Breast epithelium (tissue), 4 donors: Measurements from ENCODE around the gene LRRIQ4. TPM values are rescaled to one million over a fixed set of nuclear protein-coding genes. Genes with fewer than 3 reads are reported as not detected.
A peak's percentile ranks its signal among the peaks of the same experiment; 100 is the strongest.

ENCODE experiments used
- DNase-seq, 2 donors: peaks; one replicate each; pipeline ENCODE4 v3.0.0-alpha.2; 2019; ENCODE audit warnings: low spot score in 2 of 2
- H3K27ac ChIP-seq, 2 donors: fragments of 200-600 bp; sonication (generic) in 1 of 2; one replicate each; pipeline ENCODE4 v1.5.1; 2016 to 2019; ENCODE audit warnings: mild to moderate bottlenecking in 1 of 2
- H3K27me3 ChIP-seq, 2 donors: fragments of 200-600 bp; sonication (generic) in 1 of 2; one replicate each; pipeline versions ENCODE4 v1.5.1 to v1.6.0; 2017 to 2019; ENCODE audit warnings: control low read depth in 1 of 2, mild to moderate bottlenecking in 1 of 2
- H3K36me3 ChIP-seq: fragments of 200-600 bp; one replicate; pipeline ENCODE4 v1.5.1; 2019
- H3K4me1 ChIP-seq, 2 donors: fragments of 200-600 bp; sonication (generic); one replicate each; pipeline ENCODE4 v1.5.1; 2016 to 2019; ENCODE audit warnings: control low read depth in 1 of 2
- H3K4me3 ChIP-seq, 3 donors: fragments of 200-600 bp; sonication (generic); 1 replicate in 2 of 3; 2 replicates in 1 of 3; pipeline ENCODE4 v1.5.1; 2016 to 2019; ENCODE audit warnings: mild to moderate bottlenecking in 3 of 3, moderate library complexity in 2 of 3
- H3K9me3 ChIP-seq, 2 donors: fragments of 200-600 bp; sonication (generic) in 1 of 2; one replicate each; pipeline ENCODE4 v1.5.1; 2016 to 2019; ENCODE audit warnings: control low read depth in 1 of 2
- CTCF ChIP-seq, 3 donors: fragments of 450-650 bp; IDR thresholded peaks; one replicate each; pipeline ENCODE4 v1.5.1; 2016 to 2017; ENCODE audit warnings: antibody characterized with exemption in 3 of 3, mild to moderate bottlenecking in 3 of 3, moderate library complexity in 3 of 3
- POLR2A ChIP-seq: fragments of 450-650 bp; IDR thresholded peaks from one replicate; pipeline ENCODE4 v1.6.1; 2016; ENCODE audit warnings: antibody characterized with exemption, mild to moderate bottlenecking, moderate library complexity
- POLR2AphosphoS5 ChIP-seq, 3 donors: sonication (generic); formaldehyde crosslinking; IDR thresholded peaks; one replicate each; pipeline ENCODE4 v1.6.1; 2017; ENCODE audit warnings: antibody characterized with exemption in 3 of 3
- intact Hi-C: fragments of 100-400 bp; cut with DNase I; formaldehyde crosslinking; loops from one replicate; pipeline ENCODE4 v1.15.1; 2023; ENCODE audit warnings: low total_unique reads
- total RNA-seq, 3 donors: library from RNA; depleted of rRNA; stranded (reverse); fragments of >200 nt; gene quantifications; one replicate each; pipeline ENCODE4 v1.1.0, GENCODE V29; 2016

LRRIQ4 gene
- total RNA-seq, 3 donors from 2014 or later, result 0.15 TPM; not detected in 2

- H3K4me3 ChIP-seq, result peak overlapping the region; percentile 92 to 100 (median 93)
- TF ChIP-seq CTCF (IDR thresholded peaks at IDR 0.05), result no peak
- peak in 2 of 3 donors; percentile 24 to 35 for TF ChIP-seq POLR2AphosphoS5 (IDR thresholded peaks at IDR 0.05)
- no peak for TF ChIP-seq POLR2A
- H3K4me1 ChIP-seq, result peaks cover 0 to 14% of the 10 kb centered on the region in 2 donors
- no peaks in the 10 kb centered on the region for H3K27me3 ChIP-seq
- no peaks in the 10 kb centered on the region for H3K9me3 ChIP-seq
- peak overlapping the region; percentile 13 to 99 for H3K27ac ChIP-seq
- intact Hi-C loops, result no loop called here
- DNase-seq, result no peak
- no peaks in the 10 kb centered on the region for H3K36me3 ChIP-seq
Observed at GRCh38 chr3:169771497-169772304, 41.0 kb upstream of the LRRIQ4 start.

- Histone ChIP-seq H3K36me3 (no peaks in the 10 kb centered on the region), H3K4me1 (peaks cover 0 to 14% of the 10 kb centered on the region in 2 donors), H3K4me3 (peak overlapping the region; percentile 92 to 100 (median 93)), H3K9me3 (no peaks in the 10 kb centered on the region), H3K27ac (peak overlapping the region; percentile 99 to 100), H3K27me3 (no peaks in the 10 kb centered on the region)
- intact Hi-C loops, result no loop called here
- no peak for TF ChIP-seq POLR2AphosphoS5 (IDR thresholded peaks at IDR 0.05)
- TF ChIP-seq CTCF (IDR thresholded peaks at IDR 0.05), result no peak
- no peak for TF ChIP-seq POLR2A
- DNase-seq, result peak in 1 of 2 donors; percentile 67
Observed at GRCh38 chr3:169772305-169772896, 40.3 kb upstream of the LRRIQ4 start.

DNA sequence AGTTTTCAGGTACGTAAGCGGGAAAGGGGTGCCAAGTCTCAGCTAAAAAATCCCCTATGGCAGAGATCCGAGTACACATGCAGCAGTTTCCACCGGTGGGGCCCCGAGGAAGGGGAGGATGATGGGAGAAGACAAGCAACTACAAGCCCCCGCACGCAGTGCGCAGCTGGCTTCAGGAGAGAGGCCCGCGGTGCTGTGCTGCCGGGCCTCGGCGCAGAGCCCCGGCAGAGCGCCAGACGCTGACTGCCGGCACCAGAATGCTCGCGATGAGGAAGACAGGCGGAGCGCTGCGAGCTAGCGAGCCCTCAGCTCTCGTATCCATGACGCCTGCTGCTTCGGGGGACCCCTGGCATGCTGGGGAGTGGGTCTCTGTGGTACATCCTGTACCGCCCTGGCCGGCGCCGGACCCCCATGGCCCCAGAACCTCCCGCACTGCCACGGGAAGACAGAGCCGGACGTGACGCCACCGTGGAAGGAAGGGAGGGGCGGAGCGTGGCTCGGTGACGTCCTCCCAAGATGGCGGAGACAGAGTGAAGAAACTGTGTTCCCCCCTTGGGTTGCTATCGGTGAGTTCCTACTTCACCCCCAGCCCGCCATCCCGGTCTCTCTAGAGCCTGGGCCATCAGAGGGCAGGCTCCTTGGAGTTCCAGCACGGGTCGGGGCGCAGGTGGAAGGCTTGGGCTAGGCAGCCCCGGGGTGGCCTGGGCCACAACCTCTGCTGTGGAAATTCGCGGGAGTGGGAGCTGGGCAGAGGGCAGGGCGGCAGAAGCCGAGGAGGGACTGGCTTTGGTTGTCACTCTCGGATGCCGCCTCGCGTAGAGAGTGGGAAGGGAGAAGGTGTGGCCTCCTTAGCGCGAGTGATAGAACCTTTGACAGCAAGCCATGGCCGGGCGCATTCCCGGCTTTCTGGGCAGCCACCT is 39.5 kb upstream of the LRRIQ4 start, which contains the start of gene MYNN:
Gene MYNN (plus strand): TSS at position 500 of the 920 bp plus-strand sequence. CDS start 900 bp downstream, outside the sequence.
- no peaks in the 10 kb centered on the region for H3K9me3 ChIP-seq
- peak within 1 kb of the TSS; percentile 99 to 100 for H3K27ac ChIP-seq
- intact Hi-C loops, result no loop called here
- peak; percentile 90 to 93 for DNase-seq
- no peak for TF ChIP-seq CTCF (IDR thresholded peaks at IDR 0.05)
- peak; percentile 99 for TF ChIP-seq POLR2A
- peak; percentile 99 to 100 (median 99) for TF ChIP-seq POLR2AphosphoS5 (IDR thresholded peaks at IDR 0.05)
- peaks cover 0 to 14% of the 10 kb centered on the region in 2 donors for H3K4me1 ChIP-seq
- H3K4me3 ChIP-seq, result peak within 1 kb of the TSS; percentile 92 to 100 (median 93)
- no peaks in the 10 kb centered on the region for H3K36me3 ChIP-seq
- H3K27me3 ChIP-seq, result no peaks in the 10 kb centered on the region

DNA sequence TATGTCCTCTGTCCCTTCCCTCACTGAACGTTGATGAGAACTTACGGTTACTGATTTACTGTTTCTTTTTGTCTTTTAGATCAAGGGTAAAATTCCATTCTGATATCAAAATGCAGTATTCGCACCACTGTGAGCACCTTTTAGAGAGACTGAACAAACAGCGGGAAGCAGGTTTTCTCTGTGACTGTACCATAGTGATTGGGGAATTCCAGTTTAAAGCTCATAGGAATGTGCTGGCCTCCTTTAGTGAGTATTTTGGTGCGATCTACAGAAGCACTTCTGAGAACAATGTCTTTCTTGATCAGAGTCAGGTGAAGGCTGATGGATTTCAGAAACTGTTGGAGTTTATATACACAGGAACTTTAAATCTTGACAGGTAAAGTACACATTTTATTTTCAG is 38.5 kb upstream of the LRRIQ4 start:
- Histone ChIP-seq H3K4me3 (peak overlapping the region; percentile 92 to 100 (median 93)), H3K27me3 (no peaks in the 10 kb centered on the region), H3K4me1 (peaks cover 0 to 14% of the 10 kb centered on the region in 2 donors), H3K27ac (peak overlapping the region in 1 of 2 donors; percentile 99), H3K36me3 (no peaks in the 10 kb centered on the region), H3K9me3 (no peaks in the 10 kb centered on the region)
- intact Hi-C loops, result no loop called here
- TF ChIP-seq POLR2AphosphoS5 (IDR thresholded peaks at IDR 0.05) (no peak), POLR2A (no peak), CTCF (IDR thresholded peaks at IDR 0.05) (no peak)
- no peak for DNase-seq
